ENCODE measurements around the gene ZFTA. TPM values are rescaled to one million over a fixed set of nuclear protein-coding genes. Genes with fewer than 3 reads are reported as not detected.

Gene ZFTA
- polyA plus RNA-seq, 2 of the 4 experiments (the other 2 are of a cell fraction), result 3.0 to 6.6 TPM

GRCh38 chr11:63749624-63750023, 19.0 kb downstream of the ZFTA start:
- no peaks in the 10 kb centered on the region for H3K9me3 ChIP-seq
- CTCF ChIA-PET, result interaction anchor here (0.7 to 2.3 kb wide), 5 partner anchors 9 to 123 kb away, joined by 3 to 9 read pairs (median 3); partner anchors contain the start of genes ATL3 and ZFTA
- H3K4me1 ChIP-seq, result no peaks in the 10 kb centered on the region
- 89% methylated on average over 4 of the region's 4 CpGs for WGBS (ENCODE audit: missing lambda C conversion rate)
- H3K4me2 ChIP-seq, result no peak overlapping the region
- no peak for ATAC-seq
- DNase-seq (ENCODE audit: low read depth in 1 of 2, low spot score in 1 of 2), result no peak
- POLR2A ChIA-PET, result no interaction called here
- H3K27ac ChIP-seq, result no peak overlapping the region
- no peak for TF ChIP-seq MAZ (IDR thresholded peaks at IDR 0.05; ENCODE audit: borderline replicate concordance, low read depth, low read length)
- no peak for TF ChIP-seq NFE2L2 (conservative IDR thresholded peaks at IDR 0.05; ENCODE audit: low read length)
- no peak for TF ChIP-seq HOXB5 (CRISPR knock-in tag; IDR thresholded peaks at IDR 0.05)
- TF ChIP-seq NPAS2 (CRISPR knock-in tag; IDR thresholded peaks at IDR 0.05; ENCODE audit: borderline replicate concordance), result no peak
- no peak for TF ChIP-seq HOXA7 (CRISPR knock-in tag; IDR thresholded peaks at IDR 0.05)
- no peak for TF ChIP-seq ATOH8 (CRISPR knock-in tag; IDR thresholded peaks at IDR 0.05; ENCODE audit: low read depth)
- no peak for TF ChIP-seq E2F6 (IDR thresholded peaks at IDR 0.05; ENCODE audit: borderline replicate concordance, low read depth)
- TF ChIP-seq ESRRA (IDR thresholded peaks at IDR 0.05; ENCODE audit: borderline replicate concordance, low read length), result no peak
- TF ChIP-seq ZC3H11A (IDR thresholded peaks at IDR 0.05), result no peak
- no peak for TF ChIP-seq JUNB (IDR thresholded peaks at IDR 0.05)
- no peak for TF ChIP-seq TP53 (CRISPR knock-in tag; IDR thresholded peaks at IDR 0.05)
- no peak for TF ChIP-seq POLR2AphosphoS2 (conservative IDR thresholded peaks at IDR 0.05; ENCODE audit: low read length)
- TF ChIP-seq SREBF2 (IDR thresholded peaks at IDR 0.05), result no peak
- TF ChIP-seq SMC3 (IDR thresholded peaks at IDR 0.05), result no peak
- no peak for TF ChIP-seq PHF8 (IDR thresholded peaks at IDR 0.05; ENCODE audit: borderline replicate concordance, low read depth)
- TF ChIP-seq ELK1 (IDR thresholded peaks at IDR 0.05; ENCODE audit: low read depth, low read length), result no peak
- TF ChIP-seq RFX5 (IDR thresholded peaks at IDR 0.05), result no peak
- TF ChIP-seq JUN (IDR thresholded peaks at IDR 0.05), result no peak
- H3K4me3 ChIP-seq, result no peak overlapping the region
- no peak for FAIRE-seq

- no peak for ATAC-seq
- Histone ChIP-seq H3K4me1 (no peaks in the 10 kb centered on the region), H3K27ac (no peak overlapping the region), H3K4me3 (no peak overlapping the region), H3K4me2 (no peak overlapping the region), H3K9me3 (no peaks in the 10 kb centered on the region)
- DNase-seq (ENCODE audit: low read depth in 1 of 2, low spot score in 1 of 2), result no peak
- CTCF ChIA-PET, result interaction anchor here (0.9 to 2.7 kb wide), 4 partner anchors 11 to 199 kb away, joined by 3 to 13 read pairs (median 6); no protein-coding TSS in a partner anchor
- no peak for TF ChIP-seq HOXB5 (CRISPR knock-in tag; IDR thresholded peaks at IDR 0.05)
- no peak for TF ChIP-seq USF2 (IDR thresholded peaks at IDR 0.05)
- no peak for TF ChIP-seq SMC3 (IDR thresholded peaks at IDR 0.05)
- no peak for TF ChIP-seq NFE2L2 (conservative IDR thresholded peaks at IDR 0.05; ENCODE audit: low read length)
- TF ChIP-seq SREBF2 (IDR thresholded peaks at IDR 0.05), result no peak
- 82% methylated on average over 3 of the region's 3 CpGs for WGBS (ENCODE audit: missing lambda C conversion rate)
- POLR2A ChIA-PET, result no interaction called here
- FAIRE-seq, result no peak
Measured at GRCh38 chr11:63747011-63747410, 21.6 kb downstream of the ZFTA start.
